ENCODE measurements around the gene C4BPA. TPM values are rescaled to one million over a fixed set of nuclear protein-coding genes. Genes with fewer than 3 reads are reported as not detected.

Gene C4BPA
- total RNA-seq, 4 donors from 2014 or later = 1.5 TPM; not detected in 3

DNA sequence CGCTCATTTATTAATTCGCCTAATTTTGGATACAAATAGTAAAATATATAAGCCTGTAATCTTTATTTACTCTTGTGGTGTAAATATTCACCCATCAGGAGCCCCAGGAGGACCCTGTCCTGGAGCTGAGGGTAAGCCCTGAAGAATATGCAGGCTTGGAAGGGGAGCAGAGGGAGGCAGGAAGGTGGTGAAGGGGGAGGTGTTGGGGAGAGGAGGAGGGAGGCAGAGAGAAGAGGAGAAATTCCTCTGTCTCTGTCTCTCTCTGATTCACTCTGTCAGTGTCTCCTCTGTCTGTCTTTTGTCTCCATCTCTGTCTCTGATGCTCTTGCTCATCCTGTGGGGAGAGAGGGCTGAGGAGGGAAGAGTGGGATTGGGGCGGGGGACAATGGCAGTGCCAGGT is 18.1 kb upstream of the C4BPA start:
- Histone ChIP-seq H3K36me3 (no peaks in the 10 kb centered on the region), H3K4me3 (no peak overlapping the region), H3K27me3 (no peaks in the 10 kb centered on the region), H3K4me1 (no peaks in the 10 kb centered on the region), H3K27ac (no peak overlapping the region), H3K9me3 (no peaks in the 10 kb centered on the region)
- no peak for DNase-seq
- no peak for TF ChIP-seq POLR2A (IDR thresholded peaks at IDR 0.05)
- TF ChIP-seq, protein P1, sequence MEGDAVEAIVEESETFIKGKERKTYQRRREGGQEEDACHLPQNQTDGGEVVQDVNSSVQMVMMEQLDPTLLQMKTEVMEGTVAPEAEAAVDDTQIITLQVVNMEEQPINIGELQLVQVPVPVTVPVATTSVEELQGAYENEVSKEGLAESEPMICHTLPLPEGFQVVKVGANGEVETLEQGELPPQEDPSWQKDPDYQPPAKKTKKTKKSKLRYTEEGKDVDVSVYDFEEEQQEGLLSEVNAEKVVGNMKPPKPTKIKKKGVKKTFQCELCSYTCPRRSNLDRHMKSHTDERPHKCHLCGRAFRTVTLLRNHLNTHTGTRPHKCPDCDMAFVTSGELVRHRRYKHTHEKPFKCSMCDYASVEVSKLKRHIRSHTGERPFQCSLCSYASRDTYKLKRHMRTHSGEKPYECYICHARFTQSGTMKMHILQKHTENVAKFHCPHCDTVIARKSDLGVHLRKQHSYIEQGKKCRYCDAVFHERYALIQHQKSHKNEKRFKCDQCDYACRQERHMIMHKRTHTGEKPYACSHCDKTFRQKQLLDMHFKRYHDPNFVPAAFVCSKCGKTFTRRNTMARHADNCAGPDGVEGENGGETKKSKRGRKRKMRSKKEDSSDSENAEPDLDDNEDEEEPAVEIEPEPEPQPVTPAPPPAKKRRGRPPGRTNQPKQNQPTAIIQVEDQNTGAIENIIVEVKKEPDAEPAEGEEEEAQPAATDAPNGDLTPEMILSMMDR (IDR thresholded peaks at IDR 0.05) = no peak
- intact Hi-C loops (cut with DNase I; ENCODE audit: low total_unique reads) = no loop called here

DNA sequence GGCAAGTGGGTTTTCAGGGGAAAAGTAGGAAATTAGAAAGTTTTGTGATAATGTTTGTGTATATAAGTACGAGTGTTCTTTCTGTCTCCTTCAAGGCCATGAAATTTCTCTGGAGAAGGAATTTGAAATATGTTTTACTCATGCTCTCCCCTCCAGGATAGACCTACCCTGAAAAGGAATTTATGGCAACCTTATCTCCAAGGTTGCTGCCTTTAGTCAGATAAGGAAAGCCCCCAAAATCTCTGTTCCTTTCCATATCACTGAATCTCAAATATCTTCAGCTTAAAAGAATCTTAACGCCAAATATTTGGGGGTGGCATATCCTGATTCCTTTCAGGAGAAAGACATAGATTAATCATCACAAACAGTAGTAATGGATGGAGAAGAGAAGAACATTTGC is 15.9 kb upstream of the C4BPA start:
- Histone ChIP-seq H3K4me1 (no peaks in the 10 kb centered on the region), H3K9me3 (no peaks in the 10 kb centered on the region), H3K27me3 (no peaks in the 10 kb centered on the region), H3K27ac (no peak overlapping the region), H3K36me3 (no peaks in the 10 kb centered on the region), H3K4me3 (no peak overlapping the region)
- no peak for DNase-seq
- intact Hi-C loops (cut with DNase I; ENCODE audit: low total_unique reads) = no loop called here
- TF ChIP-seq, protein P1 (IDR thresholded peaks at IDR 0.05) = no peak
- no peak for TF ChIP-seq POLR2A (IDR thresholded peaks at IDR 0.05)

- H3K4me3 ChIP-seq = no peak within 1 kb of the TSS
- H3K27ac ChIP-seq = no peak within 1 kb of the TSS
- intact Hi-C loops (cut with DNase I; ENCODE audit: low total_unique reads) = no loop called here
- no peak for TF ChIP-seq POLR2A (IDR thresholded peaks at IDR 0.05)
- TF ChIP-seq, protein P1 (IDR thresholded peaks at IDR 0.05) = no peak
- no peaks in the 10 kb centered on the region for H3K36me3 ChIP-seq
- H3K27me3 ChIP-seq = no peaks in the 10 kb centered on the region
- H3K4me1 ChIP-seq = no peaks in the 10 kb centered on the region
- H3K9me3 ChIP-seq = no peaks in the 10 kb centered on the region
- DNase-seq = no peak
Observed at GRCh38 chr1:207088701-207089626, 15.1 kb upstream of the C4BPA start, which contains the start of gene C4BPB. C4BPB (plus strand) TSS chr1:207088860; CDS start chr1:207089532, 672 bp downstream.

- Histone ChIP-seq H3K4me3 (no peak overlapping the region), H3K27me3 (no peaks in the 10 kb centered on the region), H3K27ac (no peak overlapping the region), H3K36me3 (no peaks in the 10 kb centered on the region), H3K4me1 (no peaks in the 10 kb centered on the region), H3K9me3 (no peaks in the 10 kb centered on the region)
- intact Hi-C loops (cut with DNase I; ENCODE audit: low total_unique reads) = no loop called here
- TF ChIP-seq POLR2A (IDR thresholded peaks at IDR 0.05) = no peak
- TF ChIP-seq, protein P1 (IDR thresholded peaks at IDR 0.05) = no peak
- no peak for DNase-seq
Observed at GRCh38 chr1:207089627-207090355, 14.2 kb upstream of the C4BPA start.

All from uterus (tissue), 4 donors.